HG03457 (cell line): ENCODE measurements around the gene GRIK5.
"Not testable (repeated sequence)": the region's sequence is repeated elsewhere in the genome, so short reads cannot be mapped to it uniquely, and the experiment has no call there.

Experiments used
- ATAC-seq: cut with Tn5 transposase; IDR thresholded peaks from one replicate; pipeline ENCODE4 v1.9.1; 2021; ENCODE audit warnings: moderate number of reproducible peaks; ENCODE audit not compliant: unreplicated experiment

Gene GRIK5

GRCh38 chr19:41994994-41995958 lies 74.7 kb downstream of the GRIK5 start:
- ATAC-seq, result no peak

- no peak for ATAC-seq
These were observed 75.5 kb downstream of the GRIK5 start for GRCh38 chr19:41994521-41994971.

- ATAC-seq, result no peak
These were observed 76.2 kb downstream of the GRIK5 start, which contains the start of gene ATP1A3 for GRCh38 chr19:41993612-41994483. Gene ATP1A3 (minus strand): TSS chr19:41994230. CDS start chr19:41994076, 154 bp downstream.

GRCh38 chr19:41991925-41992569 lies 78.0 kb downstream of the GRIK5 start:
- not testable (repeated sequence) for ATAC-seq

- no peak for ATAC-seq
These were observed 79.0 kb downstream of the GRIK5 start for GRCh38 chr19:41991025-41991424.

- no peak for ATAC-seq
These were observed 79.4 kb downstream of the GRIK5 start for GRCh38 chr19:41990615-41991014.

- ATAC-seq, result no peak
These were observed 80.0 kb downstream of the GRIK5 start for GRCh38 chr19:41990028-41990427.

- no peak for ATAC-seq
These were observed 81.1 kb downstream of the GRIK5 start for GRCh38 chr19:41988947-41989346.

GRCh38 chr19:41987141-41987860 lies 82.7 kb downstream of the GRIK5 start:
- no peak for ATAC-seq

GRCh38 chr19:41984961-41985360 lies 85.0 kb downstream of the GRIK5 start:
- no peak for ATAC-seq

- no peak for ATAC-seq
These were observed 88.3 kb downstream of the GRIK5 start for GRCh38 chr19:41981724-41982123.

- ATAC-seq, result no peak
These were observed 91.5 kb downstream of the GRIK5 start for GRCh38 chr19:41978470-41978869.

- ATAC-seq, result no peak
These were observed 92.1 kb downstream of the GRIK5 start for GRCh38 chr19:41977916-41978315.

- ATAC-seq, result no peak
These were observed 95.4 kb downstream of the GRIK5 start for GRCh38 chr19:41974652-41975051.

- no peak for ATAC-seq
These were observed 98.6 kb downstream of the GRIK5 start for GRCh38 chr19:41971363-41971762.

- ATAC-seq, result no peak
These were observed 100.1 kb downstream of the GRIK5 start for GRCh38 chr19:41969772-41970458.

GRCh38 chr19:41968751-41969595 lies 101.0 kb downstream of the GRIK5 start:
- no peak for ATAC-seq

GRCh38 chr19:41967054-41967783 lies 102.8 kb downstream of the GRIK5 start:
- no peak for ATAC-seq
